Spleen (tissue), 7 donors: ENCODE data around the gene POU2AF2.

Experiments used
- POLR2A ChIP-seq, 3 donors: fragments of 450-650 bp; IDR thresholded peaks; one replicate each; pipeline ENCODE4 v1.5.1; 2017; ENCODE audit warnings: antibody characterized with exemption in 3 of 3, mild to moderate bottlenecking in 1 of 3
- POLR2AphosphoS5 ChIP-seq, 3 donors: sonication (generic); formaldehyde crosslinking; IDR thresholded peaks; one replicate each; pipeline ENCODE4 v1.5.1; 2017; ENCODE audit warnings: antibody characterized with exemption in 3 of 3
- TF ChIP-seq, protein P1 (sequence below), 11 experiments: fragments of 200-600 bp in 7 of 11; fragments of 450-650 bp in 4 of 11; sonication (generic) in 4 of 11; IDR thresholded peaks in 8 of 11; conservative IDR thresholded peaks in 3 of 11; 1 replicate in 7 of 11; 2 replicates in 4 of 11; pipeline versions ENCODE4 v1.4.0 to v1.8.0; 2016 to 2021; ENCODE audit warnings: antibody characterized with exemption in 11 of 11, inconsistent platforms in 4 of 11, mild to moderate bottlenecking in 1 of 11
- donor health status: DM: no; HTN: no; CAD: no; lungs with moderate emphysema.
- donor health status: DM: no; HTN: no; CAD: no.
- donor health status: DM: no; HTN: no; CAD: no.

- TF ChIP-seq, protein P1, sequence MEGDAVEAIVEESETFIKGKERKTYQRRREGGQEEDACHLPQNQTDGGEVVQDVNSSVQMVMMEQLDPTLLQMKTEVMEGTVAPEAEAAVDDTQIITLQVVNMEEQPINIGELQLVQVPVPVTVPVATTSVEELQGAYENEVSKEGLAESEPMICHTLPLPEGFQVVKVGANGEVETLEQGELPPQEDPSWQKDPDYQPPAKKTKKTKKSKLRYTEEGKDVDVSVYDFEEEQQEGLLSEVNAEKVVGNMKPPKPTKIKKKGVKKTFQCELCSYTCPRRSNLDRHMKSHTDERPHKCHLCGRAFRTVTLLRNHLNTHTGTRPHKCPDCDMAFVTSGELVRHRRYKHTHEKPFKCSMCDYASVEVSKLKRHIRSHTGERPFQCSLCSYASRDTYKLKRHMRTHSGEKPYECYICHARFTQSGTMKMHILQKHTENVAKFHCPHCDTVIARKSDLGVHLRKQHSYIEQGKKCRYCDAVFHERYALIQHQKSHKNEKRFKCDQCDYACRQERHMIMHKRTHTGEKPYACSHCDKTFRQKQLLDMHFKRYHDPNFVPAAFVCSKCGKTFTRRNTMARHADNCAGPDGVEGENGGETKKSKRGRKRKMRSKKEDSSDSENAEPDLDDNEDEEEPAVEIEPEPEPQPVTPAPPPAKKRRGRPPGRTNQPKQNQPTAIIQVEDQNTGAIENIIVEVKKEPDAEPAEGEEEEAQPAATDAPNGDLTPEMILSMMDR (IDR thresholded peaks at IDR 0.05 in 8 of 11, conservative IDR thresholded peaks at IDR 0.05 in 3 of 11) = no peak
- TF ChIP-seq POLR2AphosphoS5 (IDR thresholded peaks at IDR 0.05) (no peak), POLR2A (IDR thresholded peaks at IDR 0.05) (no peak)
Measured at GRCh38 chr11:111305162-111305802, 59.8 kb downstream of the POU2AF2 start.
